ENCODE measurements around the gene RNLS.

Gene RNLS

GRCh38 chr10:88427024-88427423 is 156.1 kb downstream of the RNLS start:
- in situ Hi-C loops (cut with MboI; ENCODE audit: low sequenced_read_pairs, unreplicated experiment), result no loop called here
- no peak for DNase-seq (ENCODE audit: low spot score)
- no peak for TF ChIP-seq CTCF (IDR thresholded peaks at IDR 0.05; ENCODE audit: borderline replicate concordance, control extremely low read depth, extremely low read depth, insufficient read depth, missing control alignments)

GRCh38 chr10:88424881-88425280 is 158.2 kb downstream of the RNLS start:
- no peak for TF ChIP-seq CTCF (IDR thresholded peaks at IDR 0.05; ENCODE audit: borderline replicate concordance, control extremely low read depth, extremely low read depth, insufficient read depth, missing control alignments)
- DNase-seq (ENCODE audit: low spot score), result no peak

GRCh38 chr10:88423732-88424131 is 159.4 kb downstream of the RNLS start:
- in situ Hi-C loops (cut with MboI; ENCODE audit: low sequenced_read_pairs, unreplicated experiment), result no loop called here
- DNase-seq (ENCODE audit: low spot score), result no peak
- no peak for TF ChIP-seq CTCF (IDR thresholded peaks at IDR 0.05; ENCODE audit: borderline replicate concordance, control extremely low read depth, extremely low read depth, insufficient read depth, missing control alignments)

More at GRCh38 chr10:88424881-88425280, 158.2 kb downstream of the RNLS start:
- in situ Hi-C loops (cut with MboI; ENCODE audit: low sequenced_read_pairs, unreplicated experiment), result no loop called here

- TF ChIP-seq CTCF (IDR thresholded peaks at IDR 0.05; ENCODE audit: borderline replicate concordance, control extremely low read depth, extremely low read depth, insufficient read depth, missing control alignments), result no peak
- DNase-seq (ENCODE audit: low spot score), result no peak
- in situ Hi-C loops (cut with MboI; ENCODE audit: low sequenced_read_pairs, unreplicated experiment), result no loop called here
Observed at GRCh38 chr10:88421590-88421989, 161.5 kb downstream of the RNLS start.

GRCh38 chr10:88418871-88419270 is 164.2 kb downstream of the RNLS start:
- in situ Hi-C loops (cut with MboI; ENCODE audit: low sequenced_read_pairs, unreplicated experiment), result no loop called here
- DNase-seq (ENCODE audit: low spot score), result no peak
- TF ChIP-seq CTCF (IDR thresholded peaks at IDR 0.05; ENCODE audit: borderline replicate concordance, control extremely low read depth, extremely low read depth, insufficient read depth, missing control alignments), result no peak

GRCh38 chr10:88417387-88418030 is 165.6 kb downstream of the RNLS start:
- DNase-seq (ENCODE audit: low spot score), result no peak
- in situ Hi-C loops (cut with MboI; ENCODE audit: low sequenced_read_pairs, unreplicated experiment), result no loop called here
- TF ChIP-seq CTCF (IDR thresholded peaks at IDR 0.05; ENCODE audit: borderline replicate concordance, control extremely low read depth, extremely low read depth, insufficient read depth, missing control alignments), result no peak
